HT1080 (cell line): ENCODE measurements around the gene UBA1. TPM values are rescaled to one million over a fixed set of nuclear protein-coding genes. Genes with fewer than 3 reads are reported as not detected.

Source experiments
- DNase-seq: peaks from one replicate; pipeline ENCODE4 v3.0.0-alpha.2; 2015; ENCODE audit warnings: low read depth
- total RNA-seq: library from RNA; depleted of rRNA; stranded (reverse); fragments of >200 nt; shearing (Covaris generic); gene quantifications from 2 replicates; pipeline ENCODE4 v1.2.3, GENCODE V29; 2014

Gene UBA1
- total RNA-seq, 1 experiment from 2014 or later, result 212 TPM

- DNase-seq, result no peak
Measured at GRCh38 chrX:47187106-47187677, 6.4 kb upstream of the UBA1 start.

GRCh38 chrX:47189906-47190305 is 3.7 kb upstream of the UBA1 start:
- DNase-seq, result no peak

DNA sequence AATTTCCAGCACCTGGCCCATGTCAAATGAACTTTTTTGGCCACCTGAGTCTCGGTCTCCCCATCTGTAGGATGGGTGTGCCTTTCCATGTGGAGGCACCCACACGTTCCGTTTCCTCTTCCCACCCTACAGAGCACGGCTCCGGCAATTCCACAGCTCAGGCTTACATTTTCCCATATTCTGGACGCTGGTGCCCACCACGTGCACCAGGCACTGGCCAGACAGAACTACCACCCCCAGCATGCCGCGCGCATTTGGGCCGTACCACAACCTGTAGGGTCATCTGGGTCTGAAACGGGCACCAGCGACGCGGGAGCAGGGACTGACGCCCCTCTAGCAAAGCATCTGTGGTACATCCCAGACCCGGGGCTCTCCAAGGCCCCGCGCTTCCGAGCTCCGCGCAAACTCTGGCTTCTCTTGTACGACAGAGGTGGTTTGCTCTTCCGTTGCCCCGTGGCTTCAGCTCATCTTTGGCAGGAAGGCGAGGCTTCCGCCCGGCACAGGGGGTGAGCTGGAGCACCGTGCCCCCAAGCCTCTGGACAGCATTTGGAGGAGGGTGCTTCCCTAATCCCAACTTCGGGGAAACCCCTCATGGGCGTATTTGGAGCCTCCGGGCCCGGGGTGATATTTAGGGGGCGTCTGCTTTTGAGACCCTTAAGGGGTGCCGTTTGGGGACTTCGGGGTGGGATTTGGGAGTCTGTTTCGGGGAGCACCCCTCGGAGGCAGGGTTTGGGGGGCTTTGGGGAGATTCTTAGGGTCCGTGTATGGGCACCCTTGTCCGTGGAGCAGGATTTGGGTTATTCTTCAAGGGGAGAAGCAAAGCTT is 3.0 kb upstream of the UBA1 start:
- peak; percentile 89 for DNase-seq

- no peak for DNase-seq
Measured at GRCh38 chrX:47191331-47191730, 2.3 kb upstream of the UBA1 start.

- no peak for DNase-seq
Measured at GRCh38 chrX:47191806-47192401, 1.7 kb upstream of the UBA1 start.

GRCh38 chrX:47194194-47194787 is 662 bp downstream of the UBA1 start:
- no peak for DNase-seq

DNA sequence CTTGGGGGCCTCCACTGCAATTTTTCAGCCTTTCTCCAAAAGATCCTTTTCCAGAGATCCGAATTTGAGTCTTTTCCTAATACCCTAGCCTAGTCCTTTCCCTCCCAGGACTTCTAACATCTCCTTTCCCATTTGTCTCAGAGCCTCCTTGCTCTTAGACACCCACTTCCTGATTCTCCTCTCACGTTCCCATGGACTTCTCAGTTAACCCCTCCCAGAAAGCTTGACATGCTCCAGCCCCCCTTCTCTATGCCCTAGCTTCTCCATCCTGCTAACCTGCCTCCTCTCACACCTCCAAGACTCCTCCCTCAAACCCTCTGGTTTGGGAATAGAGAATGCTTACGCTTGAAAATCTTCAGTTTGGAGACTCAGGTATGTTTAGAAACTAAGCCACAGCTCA is 2.5 kb downstream of the UBA1 start:
- DNase-seq, result no peak

- no peak for DNase-seq
Measured at GRCh38 chrX:47197526-47197925, 3.9 kb downstream of the UBA1 start.

- no peak for DNase-seq
Measured at GRCh38 chrX:47198026-47198686, 4.5 kb downstream of the UBA1 start.

- DNase-seq, result no peak
Measured at GRCh38 chrX:47198687-47199080, 5.1 kb downstream of the UBA1 start.

- DNase-seq, result no peak
Measured at GRCh38 chrX:47199286-47199685, 5.7 kb downstream of the UBA1 start.

DNA sequence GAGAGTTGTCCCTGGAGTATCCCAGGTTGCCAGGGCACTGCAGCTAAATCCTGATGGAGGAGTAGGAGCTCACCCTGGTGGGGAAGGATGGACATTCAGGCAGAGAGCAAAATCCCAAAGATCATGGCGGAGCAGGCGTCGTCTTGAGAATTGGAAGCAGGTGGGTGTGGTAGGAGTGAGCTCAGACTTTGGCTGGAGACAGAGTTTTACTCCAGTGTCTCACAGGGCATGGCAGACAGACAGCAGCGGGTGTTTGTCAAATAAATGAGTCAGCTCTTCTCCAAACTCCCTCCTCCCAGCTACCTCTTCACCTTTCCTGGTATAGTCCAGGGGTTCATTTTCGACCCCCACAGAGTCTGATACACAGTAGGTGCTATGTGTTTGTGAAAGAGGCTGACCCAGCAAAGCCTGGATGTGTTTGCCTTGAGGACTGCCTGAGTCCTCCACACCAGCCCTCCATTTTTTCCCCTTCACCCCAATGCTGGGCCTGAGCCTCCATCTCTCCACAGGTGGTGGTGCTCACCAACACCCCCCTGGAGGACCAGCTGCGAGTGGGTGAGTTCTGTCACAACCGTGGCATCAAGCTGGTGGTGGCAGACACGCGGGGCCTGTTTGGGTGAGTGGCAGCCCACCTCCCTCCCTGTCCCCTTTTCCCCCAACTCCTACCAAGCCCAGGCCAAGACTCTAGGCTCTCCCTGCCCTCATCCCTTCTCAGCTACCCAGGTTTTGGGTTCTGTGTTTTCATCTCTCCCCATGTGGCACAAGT is 6.9 kb downstream of the UBA1 start:
- DNase-seq, result peak; percentile 27

DNA sequence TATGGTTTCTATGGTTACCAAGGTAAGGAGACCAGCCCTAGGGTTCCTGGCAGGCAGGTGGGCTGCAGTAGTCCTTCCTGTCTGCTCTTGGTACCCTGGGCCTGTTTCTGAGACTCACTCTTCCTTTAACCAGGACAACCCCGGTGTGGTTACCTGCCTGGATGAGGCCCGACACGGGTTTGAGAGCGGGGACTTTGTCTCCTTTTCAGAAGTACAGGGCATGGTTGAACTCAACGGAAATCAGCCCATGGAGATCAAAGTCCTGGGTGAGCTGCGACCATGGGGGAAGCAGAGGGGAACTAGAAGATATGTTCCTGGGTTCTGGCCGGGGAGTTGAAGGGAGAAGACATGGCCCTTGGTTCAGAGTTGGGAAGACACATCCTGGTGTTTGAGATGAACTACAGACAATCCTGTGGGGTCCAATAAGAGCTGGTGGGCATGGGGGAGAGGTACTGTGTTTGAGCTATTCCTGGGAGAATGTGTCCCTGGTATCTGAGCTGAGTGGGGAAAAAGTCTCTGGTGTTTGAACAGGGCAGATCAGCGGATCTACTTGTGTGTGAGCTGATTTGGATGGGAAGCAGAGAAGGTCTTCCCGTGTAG is 7.8 kb downstream of the UBA1 start:
- no peak for DNase-seq

GRCh38 chrX:47202316-47202715 is 8.7 kb downstream of the UBA1 start:
- no peak for DNase-seq

DNA sequence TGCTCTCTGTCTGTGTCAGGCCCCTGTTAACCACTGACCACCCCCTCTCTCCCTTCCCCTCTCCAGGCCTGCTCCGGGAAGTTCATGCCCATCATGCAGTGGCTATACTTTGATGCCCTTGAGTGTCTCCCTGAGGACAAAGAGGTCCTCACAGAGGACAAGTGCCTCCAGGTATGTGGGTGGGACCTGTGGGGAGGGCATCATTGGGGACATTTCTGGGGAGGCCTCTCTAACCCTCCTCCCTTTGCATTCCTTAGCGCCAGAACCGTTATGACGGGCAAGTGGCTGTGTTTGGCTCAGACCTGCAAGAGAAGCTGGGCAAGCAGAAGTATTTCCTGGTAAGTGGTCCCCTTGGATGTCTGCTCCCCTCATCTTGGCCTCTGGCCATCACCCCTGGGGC is 9.2 kb downstream of the UBA1 start:
- DNase-seq, result no peak

DNA sequence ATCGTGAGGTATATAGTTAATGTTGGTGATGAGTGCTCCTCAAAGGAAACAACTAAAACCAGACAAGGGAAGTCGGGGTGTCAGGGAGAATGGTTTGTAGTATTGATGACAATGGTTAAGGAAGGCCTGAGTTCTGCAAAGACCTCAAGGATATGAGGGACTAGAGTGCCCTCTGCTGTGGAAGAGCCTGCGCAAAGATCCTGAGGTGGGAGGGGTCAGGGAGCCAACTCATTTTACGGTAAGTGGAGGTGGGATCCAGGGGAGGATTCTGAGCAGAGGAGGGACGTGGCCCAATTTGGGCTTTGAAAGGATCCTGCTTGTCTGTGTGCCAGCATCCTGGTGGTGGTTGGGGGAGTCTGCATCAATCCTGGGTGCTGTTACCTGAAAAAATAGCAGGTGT is 11.3 kb downstream of the UBA1 start:
- no peak for DNase-seq

GRCh38 chrX:47206316-47206715 is 12.7 kb downstream of the UBA1 start:
- DNase-seq, result no peak

DNA sequence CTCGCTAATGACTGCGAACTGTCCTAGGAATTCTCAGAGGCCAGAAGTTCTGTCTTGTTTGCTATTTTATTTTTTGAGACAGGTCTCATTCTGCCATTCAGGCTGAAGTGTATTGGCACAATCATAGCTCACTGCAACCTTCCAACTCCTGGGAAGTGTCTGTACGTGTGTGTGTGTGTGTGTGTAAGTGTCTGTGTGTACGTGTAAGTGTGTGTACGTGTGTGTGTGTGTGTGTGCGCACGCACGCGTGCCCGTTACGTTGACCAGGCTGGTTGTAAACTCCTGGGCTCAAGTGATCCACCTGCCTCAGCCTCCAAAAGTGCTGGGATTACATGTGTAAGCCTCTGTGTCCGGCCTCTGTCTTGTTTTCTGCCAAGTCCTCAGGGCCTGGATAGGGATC is 14.5 kb downstream of the UBA1 start:
- DNase-seq, result no peak

GRCh38 chrX:47209508-47210238 is 16.0 kb downstream of the UBA1 start:
- no peak for DNase-seq
